Testis (tissue), 2 donors: ENCODE measurements around the gene NLGN1.

ENCODE experiments used
- CTCF ChIP-seq, 3 experiments: fragments of 450-650 bp in 2 of 3; fragments of 200-600 bp in 1 of 3; sonication (generic) in 1 of 3; IDR thresholded peaks; one replicate each; pipeline ENCODE4 v1.5.1; 2016 to 2019; ENCODE audit warnings: antibody characterized with exemption in 3 of 3, mild to moderate bottlenecking in 2 of 3, moderate library complexity in 1 of 3
- POLR2A ChIP-seq: fragments of 450-650 bp; IDR thresholded peaks from one replicate; pipeline ENCODE4 v1.6.1; 2017; ENCODE audit warnings: antibody characterized with exemption, mild to moderate bottlenecking, moderate library complexity

GRCh38 chr3:174169736-174170135, 772.2 kb downstream of the NLGN1 start:
- TF ChIP-seq POLR2A (no peak), CTCF (IDR thresholded peaks at IDR 0.05) (no peak)
